SK-N-SH (cell line): ENCODE data around the gene ZDHHC8. TPM values are rescaled to one million over a fixed set of nuclear protein-coding genes. Genes with fewer than 3 reads are reported as not detected.
A peak's percentile ranks its signal among the peaks of the same experiment; 100 is the strongest.

ENCODE experiments used
- CTCF ChIA-PET: fragments of 300-600, 350-600 bp; formaldehyde crosslinking; extraction: SDS; loops from one replicate; lab custom pipeline; 2021; lab: Yijun Ruan, JAX
- POLR2A ChIA-PET: fragments of 350-600 bp; sonication (Branson Sonifier 250); formaldehyde crosslinking; extraction: SDS; loops from one replicate; lab custom pipeline; 2020; ENCODE audit warnings: antibody characterized with exemption, inconsistent platforms; lab: Yijun Ruan, JAX
- DNase-seq: peaks from one replicate; pipeline ENCODE4 v3.0.0; 2012
- H2AFZ ChIP-seq: fragments of 200-600 bp; sonication (generic); 2 replicates; pipeline ENCODE4 v1.8.1; 2016; ENCODE audit warnings: antibody characterized with exemption, mild to moderate bottlenecking, low read depth
- H3F3A ChIP-seq: fragments of 200-600 bp; sonication (generic); replicated peaks from 2 replicates; pipeline ENCODE3; 2016; ENCODE audit warnings: antibody characterized with exemption, mild to moderate bottlenecking; ENCODE audit not compliant: insufficient read depth
- H3K27ac ChIP-seq, 2 experiments: fragments of 200-500 bp in 1 of 2; fragments of 200-600 bp in 1 of 2; sonication (Bioruptor generic) in 1 of 2; sonication (generic), shearing (Covaris generic) in 1 of 2; 2 replicates each; pipeline versions ENCODE4 v1.5.1 to v1.6.1; 2014 to 2016; ENCODE audit warnings: low read depth in 2 of 2, inconsistent platforms in 1 of 2, low read length in 1 of 2, mild to moderate bottlenecking in 1 of 2, mixed read lengths in 1 of 2
- H3K27me3 ChIP-seq: fragments of 200-600 bp; sonication (generic), shearing (Covaris generic); 2 replicates; pipeline ENCODE4 v1.6.1; 2016; ENCODE audit warnings: mixed run types; ENCODE audit not compliant: insufficient read depth
- H3K36me3 ChIP-seq, 2 experiments: fragments of 200-500 bp in 1 of 2; fragments of 200-600 bp in 1 of 2; sonication (Bioruptor generic) in 1 of 2; sonication (generic) in 1 of 2; replicated peaks in 1 of 2; 2 replicates each; pipeline versions ENCODE3 to v1.5.1; 2014 to 2016; ENCODE audit warnings: low read length in 1 of 2, mild to moderate bottlenecking in 1 of 2; ENCODE audit not compliant: insufficient read depth in 2 of 2, control insufficient read depth in 1 of 2
- H3K4me1 ChIP-seq, 2 experiments: fragments of 200-500 bp in 1 of 2; fragments of 200-600 bp in 1 of 2; sonication (Bioruptor generic) in 1 of 2; sonication (generic), shearing (Covaris generic) in 1 of 2; 2 replicates each; pipeline versions ENCODE4 v1.5.1 to v1.6.1; 2014 to 2016; ENCODE audit warnings: low read depth in 1 of 2, low read length in 1 of 2, mixed run types in 1 of 2; ENCODE audit not compliant: insufficient read depth in 2 of 2, control insufficient read depth in 1 of 2
- H3K4me2 ChIP-seq: fragments of 200-600 bp; sonication (generic), shearing (Covaris generic); 2 replicates; pipeline ENCODE4 v1.6.1; 2017; ENCODE audit warnings: mixed run types
- H3K4me3 ChIP-seq, 2 experiments: fragments of 200-500 bp in 1 of 2; fragments of 200-600 bp in 1 of 2; sonication (Bioruptor generic) in 1 of 2; sonication (generic), shearing (Covaris generic) in 1 of 2; 2 replicates each; pipeline versions ENCODE4 v1.5.1 to v1.8.1; 2014 to 2016; ENCODE audit warnings: low read depth in 2 of 2, inconsistent platforms in 1 of 2, low read length in 1 of 2, mild to moderate bottlenecking in 1 of 2, mixed read lengths in 1 of 2, moderate library complexity in 1 of 2
- H3K79me2 ChIP-seq: fragments of 200-600 bp; sonication (generic); 2 replicates; pipeline ENCODE4 v1.8.1; 2017; ENCODE audit warnings: mild to moderate bottlenecking; ENCODE audit not compliant: insufficient read depth
- H3K9ac ChIP-seq: fragments of 200-600 bp; sonication (generic); 2 replicates; pipeline ENCODE4 v1.6.1; 2017; ENCODE audit warnings: mixed run types
- H3K9me2 ChIP-seq: fragments of 200-600 bp; sonication (generic); 2 replicates; pipeline ENCODE4 v1.6.1; 2017; ENCODE audit warnings: mixed run types
- H3K9me3 ChIP-seq: fragments of 200-600 bp; sonication (generic); 2 replicates; pipeline ENCODE4 v1.6.1; 2017; ENCODE audit warnings: mixed run types, mild to moderate bottlenecking, moderate library complexity
- H4K20me1 ChIP-seq: fragments of 200-600 bp; sonication (generic); 2 replicates; pipeline ENCODE4 v1.6.1; 2017; ENCODE audit warnings: mild to moderate bottlenecking, mixed run types; ENCODE audit not compliant: insufficient read depth
- CHD2 ChIP-seq: fragments of 150-350 bp; IDR thresholded peaks from 2 replicates; pipeline ENCODE4 v1.6.1; 2018; ENCODE audit warnings: low read length; ENCODE audit not compliant: partially characterized antibody
- ELF1 ChIP-seq: IDR thresholded peaks from 2 replicates; pipeline ENCODE4 v1.4.0; 2012
- EP300 ChIP-seq, 2 experiments: IDR thresholded peaks; 2 replicates each; pipeline versions ENCODE4 v1.4.0 to v1.6.1; 2012; ENCODE audit warnings: borderline replicate concordance in 1 of 2, low read depth in 1 of 2, low read length in 1 of 2
- FOXJ3 ChIP-seq: sonication (generic); formaldehyde crosslinking; IDR thresholded peaks from 2 replicates; pipeline ENCODE4 v1.5.1; 2020; ENCODE audit warnings: mild to moderate bottlenecking, missing genetic modification reagents
- FOXM1 ChIP-seq: IDR thresholded peaks from 2 replicates; pipeline ENCODE4 v1.4.0; 2012; ENCODE audit warnings: low read depth, mild to moderate bottlenecking
- GABPA ChIP-seq: IDR thresholded peaks from 2 replicates; pipeline ENCODE4 v1.4.0; 2012; ENCODE audit warnings: low read depth, mild to moderate bottlenecking
- GATA2 ChIP-seq: sonication (generic); formaldehyde crosslinking; IDR thresholded peaks from 2 replicates; pipeline ENCODE4 v1.5.0; 2020; ENCODE audit warnings: mild to moderate bottlenecking, missing genetic modification reagents
- MXI1 ChIP-seq: IDR thresholded peaks from 2 replicates; pipeline ENCODE4 v1.6.1; 2012; ENCODE audit warnings: mild to moderate bottlenecking, low read depth, low read length, improper control_type of control experiment
- NFIC ChIP-seq: IDR thresholded peaks from 2 replicates; pipeline ENCODE4 v1.4.0; 2012; ENCODE audit warnings: borderline replicate concordance
- NRF1 ChIP-seq: IDR thresholded peaks from 2 replicates; pipeline ENCODE4 v1.6.1; 2012; ENCODE audit warnings: low read depth, mild to moderate bottlenecking, low read length
- POLR2AphosphoS5 ChIP-seq: IDR thresholded peaks from 2 replicates; pipeline ENCODE4 v1.6.1; 2012; ENCODE audit warnings: low read depth, low read length
- RFX5 ChIP-seq: IDR thresholded peaks from 2 replicates; pipeline ENCODE4 v1.6.1; 2012; ENCODE audit warnings: mild to moderate bottlenecking, improper control_type of control experiment, low read length
- RXRA ChIP-seq: IDR thresholded peaks from 2 replicates; pipeline ENCODE4 v1.4.0; 2012; ENCODE audit warnings: low read depth, mild to moderate bottlenecking, borderline replicate concordance
- SIN3A ChIP-seq: IDR thresholded peaks from 2 replicates; pipeline ENCODE4 v1.6.1; 2012; ENCODE audit warnings: low read depth, mild to moderate bottlenecking, low read length, moderate library complexity, borderline replicate concordance
- TAF1 ChIP-seq: IDR thresholded peaks from 2 replicates; pipeline ENCODE4 v1.6.1; 2012; ENCODE audit warnings: low read depth, mild to moderate bottlenecking, low read length, moderate library complexity, borderline replicate concordance
- TCF12 ChIP-seq: IDR thresholded peaks from 2 replicates; pipeline ENCODE4 v1.4.0; 2012
- YY1 ChIP-seq: IDR thresholded peaks from 2 replicates; pipeline ENCODE4 v1.4.0; 2012; ENCODE audit warnings: low read depth, mild to moderate bottlenecking
- WGBS: methylation state at CpG from one replicate; pipeline ENCODE4 v1.1.6; 2017; ENCODE audit warnings: low lambda C conversion rate; 5-methylcytosine and 5-hydroxymethylcytosine counted together
- polyA plus RNA-seq, 3 experiments: library from polyadenylated mRNA; depleted of rRNA; stranded (reverse); fragments of >200 nt; gene quantifications; 2 replicates each; pipeline ENCODE4 v1.2.3, GENCODE V29; 2012
- TF ChIP-seq, protein P1 (sequence below): IDR thresholded peaks from 2 replicates; pipeline ENCODE4 v1.4.0; 2012; ENCODE audit warnings: low read depth, borderline replicate concordance
- TF ChIP-seq, protein P2 (sequence below): fragments of 150-350 bp; IDR thresholded peaks from 2 replicates; pipeline ENCODE4 v1.6.1; 2016; ENCODE audit warnings: mild to moderate bottlenecking, low read depth, low read length
- TF ChIP-seq, protein P3 (sequence below): IDR thresholded peaks from 2 replicates; pipeline ENCODE4 v1.4.0; 2012; ENCODE audit warnings: low read depth, borderline replicate concordance
- TF ChIP-seq, protein P4 (sequence below): IDR thresholded peaks from 2 replicates; pipeline ENCODE4 v1.4.0; 2012; ENCODE audit warnings: low read depth

The ZDHHC8 gene
- polyA plus RNA-seq, 1 of the 3 experiments (the other 2 are of a cell fraction), result 65.3 TPM

DNA sequence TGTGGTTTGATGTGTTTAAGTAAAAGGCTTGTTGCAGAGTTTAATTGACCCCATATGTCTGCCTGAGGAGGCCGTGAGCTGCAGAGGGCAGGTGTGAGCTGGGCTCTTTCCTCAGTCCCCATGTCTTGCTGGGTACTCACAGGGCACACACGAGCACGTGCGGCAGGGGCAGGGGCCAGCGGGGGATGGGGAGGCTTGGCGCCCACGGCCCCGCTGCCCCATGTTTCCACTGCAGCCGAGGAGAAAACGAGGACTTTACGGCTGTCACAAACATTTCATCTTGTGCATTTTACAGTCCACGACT lies 43.9 kb downstream of the ZDHHC8 start:
- Histone ChIP-seq H3K36me3 (no peaks in the 10 kb centered on the region), H3K9me3 (no peaks in the 10 kb centered on the region), H3F3A (no peaks in the 10 kb centered on the region), H3K9me2 (no peaks in the 10 kb centered on the region), H3K27me3 (no peaks in the 10 kb centered on the region; the same call in 1 of the 2 replicates), H3K4me2 (no peak overlapping the region), H3K9ac (no peak overlapping the region), H3K27ac (no peak overlapping the region), H4K20me1 (no peaks in the 10 kb centered on the region), H3K4me3 (no peak overlapping the region), H3K79me2 (no peaks in the 10 kb centered on the region), H3K4me1 (peaks cover 0 to 3% of the 10 kb centered on the region in 2 experiments; a peak in 1 of 4 replicates), H2AFZ (no peak overlapping the region)
- TF ChIP-seq FOXM1, result no peak
- no peak for TF ChIP-seq TAF1
- no peak for TF ChIP-seq POLR2AphosphoS5
- TF ChIP-seq, protein P1, sequence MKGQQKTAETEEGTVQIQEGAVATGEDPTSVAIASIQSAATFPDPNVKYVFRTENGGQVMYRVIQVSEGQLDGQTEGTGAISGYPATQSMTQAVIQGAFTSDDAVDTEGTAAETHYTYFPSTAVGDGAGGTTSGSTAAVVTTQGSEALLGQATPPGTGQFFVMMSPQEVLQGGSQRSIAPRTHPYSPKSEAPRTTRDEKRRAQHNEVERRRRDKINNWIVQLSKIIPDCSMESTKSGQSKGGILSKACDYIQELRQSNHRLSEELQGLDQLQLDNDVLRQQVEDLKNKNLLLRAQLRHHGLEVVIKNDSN, result no peak
- TF ChIP-seq MXI1, result no peak
- TF ChIP-seq, protein P2, sequence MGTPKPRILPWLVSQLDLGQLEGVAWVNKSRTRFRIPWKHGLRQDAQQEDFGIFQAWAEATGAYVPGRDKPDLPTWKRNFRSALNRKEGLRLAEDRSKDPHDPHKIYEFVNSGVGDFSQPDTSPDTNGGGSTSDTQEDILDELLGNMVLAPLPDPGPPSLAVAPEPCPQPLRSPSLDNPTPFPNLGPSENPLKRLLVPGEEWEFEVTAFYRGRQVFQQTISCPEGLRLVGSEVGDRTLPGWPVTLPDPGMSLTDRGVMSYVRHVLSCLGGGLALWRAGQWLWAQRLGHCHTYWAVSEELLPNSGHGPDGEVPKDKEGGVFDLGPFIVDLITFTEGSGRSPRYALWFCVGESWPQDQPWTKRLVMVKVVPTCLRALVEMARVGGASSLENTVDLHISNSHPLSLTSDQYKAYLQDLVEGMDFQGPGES, result no peak
- TF ChIP-seq, protein P3, sequence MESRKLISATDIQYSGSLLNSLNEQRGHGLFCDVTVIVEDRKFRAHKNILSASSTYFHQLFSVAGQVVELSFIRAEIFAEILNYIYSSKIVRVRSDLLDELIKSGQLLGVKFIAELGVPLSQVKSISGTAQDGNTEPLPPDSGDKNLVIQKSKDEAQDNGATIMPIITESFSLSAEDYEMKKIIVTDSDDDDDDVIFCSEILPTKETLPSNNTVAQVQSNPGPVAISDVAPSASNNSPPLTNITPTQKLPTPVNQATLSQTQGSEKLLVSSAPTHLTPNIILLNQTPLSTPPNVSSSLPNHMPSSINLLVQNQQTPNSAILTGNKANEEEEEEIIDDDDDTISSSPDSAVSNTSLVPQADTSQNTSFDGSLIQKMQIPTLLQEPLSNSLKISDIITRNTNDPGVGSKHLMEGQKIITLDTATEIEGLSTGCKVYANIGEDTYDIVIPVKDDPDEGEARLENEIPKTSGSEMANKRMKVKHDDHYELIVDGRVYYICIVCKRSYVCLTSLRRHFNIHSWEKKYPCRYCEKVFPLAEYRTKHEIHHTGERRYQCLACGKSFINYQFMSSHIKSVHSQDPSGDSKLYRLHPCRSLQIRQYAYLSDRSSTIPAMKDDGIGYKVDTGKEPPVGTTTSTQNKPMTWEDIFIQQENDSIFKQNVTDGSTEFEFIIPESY, result no peak
- no peak for TF ChIP-seq CHD2
- no peak for TF ChIP-seq SIN3A
- no peak for TF ChIP-seq YY1
- no peak for TF ChIP-seq NFIC
- TF ChIP-seq ELF1, result no peak
- TF ChIP-seq RXRA, result no peak
- ChIA-PET CTCF (interaction anchor here (1.1 to 2.0 kb wide), 4 partner anchors 19 to 110 kb away, joined by 4 to 13 read pairs (median 4); no protein-coding TSS in a partner anchor), POLR2A (no interaction called here)
- peak; percentile 63 for DNase-seq
- 72% methylated on average over 5 of the region's 12 CpGs for WGBS

DNA sequence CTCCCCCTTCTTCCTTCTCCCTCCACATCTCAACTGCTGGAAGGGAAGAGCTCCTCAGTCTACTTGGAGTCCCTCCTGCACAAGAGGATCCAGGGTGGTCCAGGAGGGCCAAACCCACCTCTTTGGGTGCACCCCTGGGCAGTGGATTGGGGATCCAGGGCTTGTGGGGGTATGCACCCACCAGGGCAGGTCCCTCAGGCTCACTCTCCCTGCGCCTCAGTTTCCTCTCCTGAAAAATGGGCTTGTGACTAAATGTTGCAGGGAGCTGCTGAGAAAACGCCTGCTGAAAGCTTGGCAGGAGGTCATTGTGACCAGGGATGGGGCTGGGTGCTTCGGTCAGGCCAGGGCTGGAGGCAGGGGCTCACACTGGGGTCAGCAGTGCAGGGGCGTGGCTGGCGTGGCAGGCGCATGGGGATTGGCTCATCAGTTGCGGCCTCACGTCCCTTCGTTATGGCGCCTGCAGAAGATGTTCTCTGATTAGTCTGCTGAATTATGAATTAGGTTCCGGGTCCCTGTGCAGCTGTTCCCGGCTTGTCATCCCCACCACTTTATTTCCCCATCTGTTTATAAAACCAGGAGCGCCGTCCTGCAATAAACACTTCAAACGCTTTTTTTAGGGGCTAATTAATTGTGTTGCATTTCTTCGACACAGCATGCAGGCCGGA lies 44.9 kb downstream of the ZDHHC8 start:
- Histone ChIP-seq H3K9me3 (no peaks in the 10 kb centered on the region), H2AFZ (no peak overlapping the region), H3K27ac (no peak overlapping the region), H3K4me3 (no peak overlapping the region), H3K79me2 (no peaks in the 10 kb centered on the region), H3K4me2 (no peak overlapping the region), H3K4me1 (peaks cover 0 to 3% of the 10 kb centered on the region in 2 experiments; a peak in 1 of 4 replicates), H3K9me2 (no peaks in the 10 kb centered on the region), H3F3A (no peaks in the 10 kb centered on the region), H3K9ac (no peak overlapping the region), H4K20me1 (no peaks in the 10 kb centered on the region), H3K36me3 (no peaks in the 10 kb centered on the region), H3K27me3 (no peaks in the 10 kb centered on the region)
- no peak for DNase-seq
- ChIA-PET CTCF (interaction anchor here (0.6 to 1.4 kb wide), 2 partner anchors 9 to 109 kb away, joined by 4 read pairs; no protein-coding TSS in a partner anchor), POLR2A (no interaction called here)
- 68% methylated on average over 15 of the region's 17 CpGs for WGBS
- TF ChIP-seq GABPA, result no peak
- TF ChIP-seq, protein P4, sequence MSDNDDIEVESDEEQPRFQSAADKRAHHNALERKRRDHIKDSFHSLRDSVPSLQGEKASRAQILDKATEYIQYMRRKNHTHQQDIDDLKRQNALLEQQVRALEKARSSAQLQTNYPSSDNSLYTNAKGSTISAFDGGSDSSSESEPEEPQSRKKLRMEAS, result no peak
- no peak for TF ChIP-seq SIN3A
- no peak for TF ChIP-seq GATA2 (CRISPR knock-in tag)
- TF ChIP-seq NRF1, result no peak
- TF ChIP-seq, protein P3, result no peak
- TF ChIP-seq, protein P1, result no peak
- no peak for TF ChIP-seq RFX5
- no peak for TF ChIP-seq FOXJ3 (CRISPR knock-in tag)
- no peak for TF ChIP-seq TCF12
- no peak for TF ChIP-seq EP300 (IDR thresholded peaks at IDR 0.05; ENCODE audit: borderline replicate concordance in 1 of 2, low read depth in 1 of 2, low read length in 1 of 2)
